ENCODE results near the gene ELMO3. TPM values are rescaled to one million over a fixed set of nuclear protein-coding genes. Genes with fewer than 3 reads are reported as not detected.
A peak's percentile ranks its signal among the peaks of the same experiment; 100 is the strongest.

The ELMO3 gene
- total and polyA plus RNA-seq, 2 of the 13 experiments (the other 11 are each of a cell fraction or from before 2014, with no cell fraction given) = 2.6 to 4.0 TPM

- TF ChIP-seq E2F2 (CRISPR knock-in tag; IDR thresholded peaks at IDR 0.05; ENCODE audit: borderline replicate concordance) (no peak), AHR (CRISPR knock-in tag; IDR thresholded peaks at IDR 0.05) (no peak)
These were observed 9.4 kb downstream of the ELMO3 start (continued) for GRCh38 chr16:67208154-67208896.

GRCh38 chr16:67209565-67209964 lies 10.6 kb downstream of the ELMO3 start:
- Histone ChIP-seq H3K27ac (ENCODE audit: extremely low read length, insufficient read depth, low read length) (no peak overlapping the region), H2AFZ (ENCODE audit: low read length) (no peak overlapping the region), H3K4me2 (ENCODE audit: low read depth, low read length) (no peak overlapping the region), H3K4me1 (ENCODE audit: insufficient read depth, low read length) (peaks cover 72% of the 10 kb centered on the region), H3K36me3 (replicated peaks in 1 of 2; ENCODE audit: control insufficient read depth in 1 of 2, insufficient read depth in 2 of 2, low read length in 2 of 2) (no peaks in the 10 kb centered on the region), H3K9ac (ENCODE audit: insufficient read depth, low read depth, low read length) (no peak overlapping the region), H3K27me3 (ENCODE audit: control insufficient read depth in 1 of 2, insufficient read depth in 2 of 2, low read length in 2 of 2) (no peaks in the 10 kb centered on the region), H3K4me3 (replicated peaks in 1 of 3; ENCODE audit: insufficient read depth in 1 of 3, low read depth in 2 of 3, low read length in 3 of 3) (no peak overlapping the region), H4K20me1 (ENCODE audit: insufficient read depth, low read length) (no peaks in the 10 kb centered on the region), H3K79me2 (ENCODE audit: insufficient read depth, low read length) (no peaks in the 10 kb centered on the region), H3K9me3 (ENCODE audit: low read length) (no peaks in the 10 kb centered on the region)
- FAIRE-seq (no peak), DNase-seq (ENCODE audit: low spot score) (no peak), ATAC-seq (no peak)
- BruUV-seq (replicated peaks) = no TSS peak
- CTCF ChIA-PET (ENCODE audit: low intra/inter-chr PET ratio, low total read pairs) = no interaction called here
- TF ChIP-seq AGO1 (IDR thresholded peaks at IDR 0.05; ENCODE audit: low read depth, low read length, poor library complexity, severe bottlenecking) = peak; percentile 65
- no peak for TF ChIP-seq IKZF5 (CRISPR knock-in tag; IDR thresholded peaks at IDR 0.05)
- TF ChIP-seq ZNF782 (CRISPR knock-in tag; IDR thresholded peaks at IDR 0.05; ENCODE audit: borderline replicate concordance) = 0 out of 2 replicates have a peak, but pooled peaks have one; percentile 8
- TF ChIP-seq ATF5 (CRISPR knock-in tag; IDR thresholded peaks at IDR 0.05; ENCODE audit: low read depth) = 0 out of 2 replicates have a peak, but pooled peaks have one; percentile 20
- TF ChIP-seq ZNF713 (CRISPR knock-in tag; IDR thresholded peaks at IDR 0.05) = no peak
- TF ChIP-seq PCBP1 (IDR thresholded peaks at IDR 0.05; ENCODE audit: borderline replicate concordance, low read depth, low read length) = 0 out of 2 replicates have a peak, but pooled peaks have one; percentile 12
- TF ChIP-seq PBX2 (CRISPR knock-in tag; IDR thresholded peaks at IDR 0.05) = no peak
- POLR2A ChIA-PET = interaction anchor here (1.2 to 3.0 kb wide), 4 partner anchors 12 to 39 kb away, joined by 4 to 17 read pairs (median 7); partner anchors contain the start of genes E2F4, NOL3 and TMEM208
- 72% methylated on average over 8 of the region's 8 CpGs for WGBS (ENCODE audit: low lambda C conversion rate)
- in situ Hi-C loops (cut with HindIII; ENCODE audit: extremely low pct_ligation_motif_present, low pct_unique_long_range_greater_than_20kb) (no loop called here), intact Hi-C loops (cut with micrococcal nuclease; ENCODE audit: unreplicated experiment) (no loop called here)

Measured in HepG2 (cell line).